ENCODE data around the gene EML6. TPM values are rescaled to one million over a fixed set of nuclear protein-coding genes. Genes with fewer than 3 reads are reported as not detected.

Gene EML6
- total RNA-seq, 1 experiment from 2014 or later, result 15.7 TPM

DNA sequence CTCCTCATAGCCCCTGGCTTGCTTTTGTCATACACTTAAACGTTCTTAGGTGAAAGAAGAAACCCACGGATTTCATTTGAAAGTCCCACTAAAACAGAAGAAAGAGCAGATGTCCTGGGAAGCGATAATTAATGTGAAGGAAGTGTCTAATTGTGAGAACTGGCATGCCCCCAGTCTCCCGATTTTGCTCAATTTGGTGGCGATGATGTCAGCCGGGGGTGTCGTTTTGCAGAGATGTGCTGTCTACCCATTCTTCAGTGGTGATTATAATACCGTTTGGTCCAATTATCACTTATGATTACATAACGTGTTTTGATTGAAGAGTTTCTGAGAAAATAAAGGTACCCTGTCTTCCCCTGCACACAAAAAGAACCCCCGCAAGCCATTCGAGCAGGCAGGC lies 223.7 kb downstream of the EML6 start:
- Histone ChIP-seq H3K27me3 (ENCODE audit: low read length) (no peaks in the 10 kb centered on the region), H3K4me3 (ENCODE audit: low read length) (no peak overlapping the region), H3K36me3 (ENCODE audit: low read depth, low read length) (no peaks in the 10 kb centered on the region), H3F3A (ENCODE audit: low read length, unreplicated experiment) (no peaks in the 10 kb centered on the region), H4K20me1 (ENCODE audit: low read length) (no peaks in the 10 kb centered on the region), H3K9ac (ENCODE audit: low read length) (no peak overlapping the region), H3K4me2 (ENCODE audit: low read length) (no peak overlapping the region), H3K79me2 (ENCODE audit: low read length) (no peaks in the 10 kb centered on the region), H3K4me1 (ENCODE audit: insufficient read depth, low read length) (peaks cover 25% of the 10 kb centered on the region), H3K9me3 (ENCODE audit: low read length) (no peaks in the 10 kb centered on the region), H3K27ac (ENCODE audit: low read length) (no peak overlapping the region), H3K9me2 (replicated peaks; ENCODE audit: low read length) (no peaks in the 10 kb centered on the region), H2AFZ (ENCODE audit: low read length) (no peak overlapping the region)
- ChIA-PET POLR2A (ENCODE audit: unreplicated experiment) (no interaction called here), CTCF (no interaction called here)
- DNase-seq, result no peak
- intact Hi-C loops (cut with micrococcal nuclease), result no loop called here
- ATAC-seq, result no peak
- no TSS peak for BruUV-seq (replicated peaks)
- TF ChIP-seq, protein P1, sequence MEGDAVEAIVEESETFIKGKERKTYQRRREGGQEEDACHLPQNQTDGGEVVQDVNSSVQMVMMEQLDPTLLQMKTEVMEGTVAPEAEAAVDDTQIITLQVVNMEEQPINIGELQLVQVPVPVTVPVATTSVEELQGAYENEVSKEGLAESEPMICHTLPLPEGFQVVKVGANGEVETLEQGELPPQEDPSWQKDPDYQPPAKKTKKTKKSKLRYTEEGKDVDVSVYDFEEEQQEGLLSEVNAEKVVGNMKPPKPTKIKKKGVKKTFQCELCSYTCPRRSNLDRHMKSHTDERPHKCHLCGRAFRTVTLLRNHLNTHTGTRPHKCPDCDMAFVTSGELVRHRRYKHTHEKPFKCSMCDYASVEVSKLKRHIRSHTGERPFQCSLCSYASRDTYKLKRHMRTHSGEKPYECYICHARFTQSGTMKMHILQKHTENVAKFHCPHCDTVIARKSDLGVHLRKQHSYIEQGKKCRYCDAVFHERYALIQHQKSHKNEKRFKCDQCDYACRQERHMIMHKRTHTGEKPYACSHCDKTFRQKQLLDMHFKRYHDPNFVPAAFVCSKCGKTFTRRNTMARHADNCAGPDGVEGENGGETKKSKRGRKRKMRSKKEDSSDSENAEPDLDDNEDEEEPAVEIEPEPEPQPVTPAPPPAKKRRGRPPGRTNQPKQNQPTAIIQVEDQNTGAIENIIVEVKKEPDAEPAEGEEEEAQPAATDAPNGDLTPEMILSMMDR (conservative IDR thresholded peaks at IDR 0.05; ENCODE audit: low read depth, low read length), result no peak
- TF ChIP-seq EZH2phosphoT487 (IDR thresholded peaks at IDR 0.05; ENCODE audit: borderline replicate concordance, low read length), result no peak

DNA sequence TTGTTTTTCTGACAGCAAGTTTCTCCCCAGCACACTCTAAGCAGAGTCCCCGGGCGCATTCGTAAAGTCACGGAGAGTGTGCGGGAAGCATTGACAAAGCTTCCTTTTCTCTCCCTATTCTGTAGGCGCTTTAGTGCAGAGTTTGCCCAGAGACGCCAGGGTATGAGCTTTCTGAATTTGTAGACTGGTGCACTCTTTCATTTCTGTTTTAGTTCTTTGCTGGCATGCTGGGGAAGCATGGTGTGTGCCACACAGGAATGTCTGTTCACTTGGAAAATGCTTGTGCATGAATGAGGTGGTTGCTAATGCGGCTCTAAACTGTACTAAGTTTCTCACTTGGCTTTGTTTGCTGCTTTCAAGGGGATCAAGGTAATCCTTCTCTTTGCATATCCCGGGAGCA lies 224.2 kb downstream of the EML6 start:
- Histone ChIP-seq H2AFZ (ENCODE audit: low read length) (no peak overlapping the region), H3F3A (ENCODE audit: low read length, unreplicated experiment) (no peaks in the 10 kb centered on the region), H4K20me1 (ENCODE audit: low read length) (no peaks in the 10 kb centered on the region), H3K9ac (ENCODE audit: low read length) (no peak overlapping the region), H3K36me3 (ENCODE audit: low read depth, low read length) (no peaks in the 10 kb centered on the region), H3K27ac (ENCODE audit: low read length) (no peak overlapping the region), H3K9me3 (ENCODE audit: low read length) (no peaks in the 10 kb centered on the region), H3K4me3 (ENCODE audit: low read length) (no peak overlapping the region), H3K9me2 (replicated peaks; ENCODE audit: low read length) (no peaks in the 10 kb centered on the region), H3K4me2 (ENCODE audit: low read length) (no peak overlapping the region), H3K79me2 (ENCODE audit: low read length) (no peaks in the 10 kb centered on the region), H3K27me3 (ENCODE audit: low read length) (no peaks in the 10 kb centered on the region), H3K4me1 (ENCODE audit: insufficient read depth, low read length) (peaks cover 30% of the 10 kb centered on the region)
- ChIA-PET POLR2A (ENCODE audit: unreplicated experiment) (no interaction called here), CTCF (no interaction called here)
- no peak for ATAC-seq
- no TSS peak for BruUV-seq (replicated peaks)
- no peak for DNase-seq
- TF ChIP-seq EZH2 (IDR thresholded peaks at IDR 0.05; ENCODE audit: low read length, unreplicated experiment), result no peak
- TF ChIP-seq, protein P1 (conservative IDR thresholded peaks at IDR 0.05; ENCODE audit: low read depth, low read length), result no peak
- no peak for TF ChIP-seq EZH2phosphoT487 (IDR thresholded peaks at IDR 0.05; ENCODE audit: borderline replicate concordance, low read length)
- intact Hi-C loops (cut with micrococcal nuclease), result no loop called here

DNA sequence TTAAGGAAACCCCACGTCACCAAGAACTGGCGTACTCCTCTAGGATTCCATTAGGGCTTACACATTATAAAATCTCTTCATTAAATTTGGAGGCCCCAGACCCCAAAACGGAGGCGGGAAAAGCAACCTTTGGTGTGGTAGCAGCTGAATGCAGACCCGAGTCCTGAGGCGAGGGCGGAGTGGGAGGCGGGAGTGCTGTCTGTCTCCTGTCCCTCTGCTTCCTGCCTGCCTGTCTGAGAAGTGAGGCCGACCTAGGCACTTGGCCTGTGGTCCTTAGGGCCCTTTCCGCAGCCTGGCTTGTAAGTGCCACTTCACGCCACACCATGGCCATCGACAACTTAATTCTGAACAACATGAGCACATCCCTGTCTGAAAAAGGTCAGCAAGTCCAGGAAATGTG lies 224.7 kb downstream of the EML6 start:
- ChIA-PET POLR2A (ENCODE audit: unreplicated experiment) (no interaction called here), CTCF (no interaction called here)
- DNase-seq (no peak), ATAC-seq (no peak)
- TF ChIP-seq, protein P1 (conservative IDR thresholded peaks at IDR 0.05; ENCODE audit: low read depth, low read length), result no peak
- TF ChIP-seq EZH2 (IDR thresholded peaks at IDR 0.05; ENCODE audit: low read length, unreplicated experiment) (no peak), EZH2phosphoT487 (IDR thresholded peaks at IDR 0.05; ENCODE audit: borderline replicate concordance, low read length) (no peak)
- intact Hi-C loops (cut with micrococcal nuclease), result no loop called here
- no peaks in the 10 kb centered on the region for H3K79me2 ChIP-seq (ENCODE audit: low read length)
- H3K4me1 ChIP-seq (ENCODE audit: insufficient read depth, low read length), result peaks cover 34% of the 10 kb centered on the region
- H3K27me3 ChIP-seq (ENCODE audit: low read length), result no peaks in the 10 kb centered on the region
- no peaks in the 10 kb centered on the region for H3K36me3 ChIP-seq (ENCODE audit: low read depth, low read length)
- H3K9me2 ChIP-seq (replicated peaks; ENCODE audit: low read length), result no peaks in the 10 kb centered on the region
- H3K4me2 ChIP-seq (ENCODE audit: low read length), result no peak overlapping the region
- no TSS peak for BruUV-seq (replicated peaks)
- no peaks in the 10 kb centered on the region for H3F3A ChIP-seq (ENCODE audit: low read length, unreplicated experiment)
- no peak overlapping the region for H2AFZ ChIP-seq (ENCODE audit: low read length)
- H3K27ac ChIP-seq (ENCODE audit: low read length), result no peak overlapping the region
- H3K4me3 ChIP-seq (ENCODE audit: low read length), result no peak overlapping the region
- no peak overlapping the region for H3K9ac ChIP-seq (ENCODE audit: low read length)
- H3K9me3 ChIP-seq (ENCODE audit: low read length), result no peaks in the 10 kb centered on the region
- H4K20me1 ChIP-seq (ENCODE audit: low read length), result no peaks in the 10 kb centered on the region
